GM12878 (cell line): Measurements from ENCODE around the gene NGFR.

Experiments
- BMI1 ChIP-seq: fragments of 450-650 bp; IDR thresholded peaks from 2 replicates; pipeline ENCODE4 v1.6.1; 2016; ENCODE audit warnings: mild to moderate bottlenecking, moderate library complexity, borderline replicate concordance
- CTCF ChIP-seq, 3 experiments: IDR thresholded peaks in 2 of 3; conservative IDR thresholded peaks in 1 of 3; 2 replicates each; pipeline ENCODE4 v1.5.1; 2011; ENCODE audit warnings: low read depth in 3 of 3, low read length in 3 of 3, mild to moderate bottlenecking in 3 of 3, control low read depth in 2 of 3, moderate library complexity in 2 of 3, inconsistent platforms in 1 of 3, mixed read lengths in 1 of 3; ENCODE audit not compliant: control insufficient read depth in 2 of 3, insufficient read depth in 1 of 3; ENCODE audit errors: extremely low read depth in 1 of 3
- EGR1 ChIP-seq, 2 experiments: IDR thresholded peaks; 1 replicate in 1 of 2; 2 replicates in 1 of 2; pipeline ENCODE4 v1.6.1; 2011 to 2012; ENCODE audit warnings: low read depth in 2 of 2, low read length in 2 of 2, borderline replicate concordance in 1 of 2, mild to moderate bottlenecking in 1 of 2, moderate library complexity in 1 of 2
- EZH2 ChIP-seq: IDR thresholded peaks from 2 replicates; pipeline ENCODE4 v1.6.1; 2012; ENCODE audit warnings: low read depth, mild to moderate bottlenecking, control low read depth, inconsistent platforms, low read length, borderline replicate concordance; ENCODE audit not compliant: control insufficient read depth
- GABPA ChIP-seq: IDR thresholded peaks from 2 replicates; pipeline ENCODE4 v1.6.1; 2014; ENCODE audit warnings: antibody characterized with exemption, low read depth, mild to moderate bottlenecking, inconsistent platforms
- ZZZ3 ChIP-seq: IDR thresholded peaks from 2 replicates; pipeline ENCODE4 v1.6.1; 2011; ENCODE audit warnings: low read depth; ENCODE audit not compliant: control insufficient read depth, insufficient read length

- TF ChIP-seq BMI1 (no peak), ZZZ3 (no peak), EZH2 (no peak), CTCF (IDR thresholded peaks at IDR 0.05 in 2 of 3, conservative IDR thresholded peaks at IDR 0.05 in 1 of 3; ENCODE audit: control insufficient read depth in 2 of 3, extremely low read depth in 1 of 3, insufficient read depth in 1 of 3, low read depth in 3 of 3, low read length in 3 of 3) (no peak), EGR1 (IDR thresholded peaks at IDR 0.05; ENCODE audit: borderline replicate concordance in 1 of 2, low read depth in 2 of 2, low read length in 2 of 2) (no peak), GABPA (no peak)
These were observed 10.8 kb downstream of the NGFR start for GRCh38 chr17:49505854-49506253.
